GM12878 (cell line): ENCODE results near the gene ZNF200. TPM values are rescaled to one million over a fixed set of nuclear protein-coding genes. Genes with fewer than 3 reads are reported as not detected.

Experiments
- ATAC-seq: fragments of 200-7000 bp; cut with Tn5 transposase; 3 replicates; pipeline ENCODE4 v1.9.1; 2020; ENCODE audit warnings: mild to moderate bottlenecking, moderate library complexity
- BruUV-seq: library from RNA; stranded (reverse); fragments of 400-500 nt; replicated peaks from 2 replicates; lab custom pipeline; 2021; lab: Mats Ljungman, UMichigan
- CTCF ChIA-PET: fragments of 300-600 bp; sonication (Branson Sonifier 250); formaldehyde crosslinking; extraction: SDS; loops from one replicate; lab custom pipeline; 2021; ENCODE audit warnings: inconsistent platforms; lab: Yijun Ruan, JAX
- POLR2A ChIA-PET: fragments of 350-600 bp; formaldehyde crosslinking; extraction: SDS; loops from one replicate; lab custom pipeline; 2021; ENCODE audit warnings: inconsistent platforms; lab: Charles Lee
- RAD21 ChIA-PET: fragments of 300-600 bp; sonication (Branson Sonifier 250); formaldehyde crosslinking; loops from one replicate; lab custom pipeline; 2023; ENCODE audit warnings: antibody characterized with exemption; ENCODE audit not compliant: unreplicated experiment; lab: Charles Lee
- SMC1A ChIA-PET: fragments of 300-600 bp; sonication (Branson Sonifier 250); formaldehyde crosslinking; loops from one replicate; lab custom pipeline; 2023; ENCODE audit not compliant: unreplicated experiment, uncharacterized antibody; lab: Charles Lee
- DNase-seq: peaks from one replicate; pipeline ENCODE4 v3.0.0-alpha.2; 2011; ENCODE audit warnings: low read depth, low spot score
- FAIRE-seq: peaks from 3 replicates; lab custom pipeline; 2011; peaks lifted over from hg19 to GRCh38; lab: Jason Lieb, UNC
- H2AFZ ChIP-seq: 2 replicates; pipeline ENCODE4 v1.6.0; 2011; ENCODE audit warnings: low read depth, low read length, control low read depth; ENCODE audit not compliant: control insufficient read depth
- H3K27ac ChIP-seq: 2 replicates; pipeline ENCODE4 v1.5.1; 2011; ENCODE audit warnings: control low read depth; ENCODE audit not compliant: control insufficient read depth, insufficient read depth
- H3K27me3 ChIP-seq, 2 experiments: replicated peaks in 1 of 2; 2 replicates each; pipeline versions ENCODE4 v1.6.0 to v1.6.1; 2011; ENCODE audit warnings: low read length in 1 of 2; ENCODE audit not compliant: control insufficient read depth in 2 of 2, insufficient read depth in 2 of 2
- H3K36me3 ChIP-seq, 2 experiments: 2 replicates each; pipeline ENCODE4 v1.5.1; 2011; ENCODE audit warnings: low read length in 1 of 2; ENCODE audit not compliant: control insufficient read depth in 2 of 2, insufficient read depth in 2 of 2
- H3K4me1 ChIP-seq: 2 replicates; pipeline ENCODE4 v1.6.1; 2011; ENCODE audit warnings: mild to moderate bottlenecking, low read length, moderate library complexity, mixed read lengths; ENCODE audit not compliant: control insufficient read depth, insufficient read depth
- H3K4me2 ChIP-seq: 2 replicates; pipeline ENCODE4 v1.6.0; 2011; ENCODE audit warnings: control low read depth; ENCODE audit not compliant: control insufficient read depth, insufficient read depth
- H3K4me3 ChIP-seq: fragments of 200-600 bp; sonication (generic); 2 replicates; pipeline ENCODE4 v1.5.1; 2016
- H3K79me2 ChIP-seq: 2 replicates; pipeline ENCODE4 v1.6.0; 2011; ENCODE audit warnings: low read length; ENCODE audit not compliant: control insufficient read depth, insufficient read depth
- H3K9ac ChIP-seq: 2 replicates; pipeline ENCODE4 v1.8.0; 2011; ENCODE audit warnings: low read length, control low read depth, mixed read lengths; ENCODE audit not compliant: control insufficient read depth, insufficient read depth
- H3K9me3 ChIP-seq: replicated peaks from 3 replicates; pipeline ENCODE4 v1.5.1; 2011; ENCODE audit warnings: mild to moderate bottlenecking, low read length; ENCODE audit not compliant: control insufficient read depth, insufficient read depth
- H4K20me1 ChIP-seq: 2 replicates; pipeline ENCODE4 v1.6.0; 2011; ENCODE audit not compliant: control insufficient read depth, insufficient read depth
- BHLHE40 ChIP-seq, 2 experiments: fragments of 450-650 bp in 1 of 2; IDR thresholded peaks; 2 replicates each; pipeline ENCODE4 v1.6.1; 2011 to 2017; ENCODE audit warnings: low read depth in 2 of 2, borderline replicate concordance in 1 of 2, improper control_type of control experiment in 1 of 2, low read length in 1 of 2, mild to moderate bottlenecking in 1 of 2
- ESRRA ChIP-seq: IDR thresholded peaks from 2 replicates; pipeline ENCODE4 v1.6.1; 2012; ENCODE audit warnings: mild to moderate bottlenecking, low read length, improper control_type of control experiment
- EZH2 ChIP-seq: IDR thresholded peaks from 2 replicates; pipeline ENCODE4 v1.6.1; 2012; ENCODE audit warnings: low read depth, mild to moderate bottlenecking, control low read depth, inconsistent platforms, low read length, borderline replicate concordance; ENCODE audit not compliant: control insufficient read depth
- FOXK2 ChIP-seq: fragments of 450-650 bp; IDR thresholded peaks from 2 replicates; pipeline ENCODE4 v1.6.1; 2017; ENCODE audit warnings: mild to moderate bottlenecking, moderate library complexity
- GABPA ChIP-seq: IDR thresholded peaks from 2 replicates; pipeline ENCODE4 v1.6.1; 2014; ENCODE audit warnings: antibody characterized with exemption, low read depth, mild to moderate bottlenecking, inconsistent platforms
- MEF2B ChIP-seq: fragments of 450-650 bp; IDR thresholded peaks from 2 replicates; pipeline ENCODE4 v1.6.1; 2018; ENCODE audit warnings: mild to moderate bottlenecking, moderate library complexity; ENCODE audit not compliant: partially characterized antibody, poor library complexity, severe bottlenecking
- MXI1 ChIP-seq: fragments of 150-350 bp; IDR thresholded peaks from 2 replicates; pipeline ENCODE4 v1.6.1; 2011; ENCODE audit warnings: low read depth, mild to moderate bottlenecking, inconsistent platforms, low read length, improper control_type of control experiment
- NFYB ChIP-seq: IDR thresholded peaks from 2 replicates; pipeline ENCODE4 v1.6.1; 2011; ENCODE audit warnings: low read depth, mild to moderate bottlenecking, low read length, improper control_type of control experiment, moderate library complexity; ENCODE audit not compliant: insufficient read depth
- NR2C1 ChIP-seq: fragments of 450-650 bp; IDR thresholded peaks from 2 replicates; pipeline ENCODE4 v1.6.1; 2017; ENCODE audit warnings: antibody characterized with exemption, mild to moderate bottlenecking, moderate library complexity
- NR2F1 ChIP-seq: fragments of 450-650 bp; conservative IDR thresholded peaks from 2 replicates; pipeline ENCODE4 v1.6.1; 2017; ENCODE audit warnings: mild to moderate bottlenecking
- PAX8 ChIP-seq: fragments of 450-650 bp; IDR thresholded peaks from 2 replicates; pipeline ENCODE4 v1.6.1; 2017; ENCODE audit warnings: mild to moderate bottlenecking, moderate library complexity
- POLR2AphosphoS5 ChIP-seq: IDR thresholded peaks from 2 replicates; pipeline ENCODE4 v1.6.1; 2011; ENCODE audit warnings: mild to moderate bottlenecking, low read length, inconsistent platforms
- SP1 ChIP-seq: IDR thresholded peaks from one replicate; pipeline ENCODE4 v1.6.1; 2011; ENCODE audit warnings: low read depth, low read length
- SREBF2 ChIP-seq: IDR thresholded peaks from 2 replicates; pipeline ENCODE4 v1.6.1; 2012; ENCODE audit warnings: mild to moderate bottlenecking, low read length
- TARDBP ChIP-seq: IDR thresholded peaks from 2 replicates; pipeline ENCODE4 v1.6.1; 2016; ENCODE audit warnings: borderline replicate concordance
- ZNF622 ChIP-seq: fragments of 450-650 bp; IDR thresholded peaks from 2 replicates; pipeline ENCODE4 v1.6.1; 2017; ENCODE audit warnings: mild to moderate bottlenecking, inconsistent platforms
- ZNF687 ChIP-seq: fragments of 450-650 bp; IDR thresholded peaks from 2 replicates; pipeline ENCODE4 v1.6.1; 2017; ENCODE audit warnings: mild to moderate bottlenecking, moderate library complexity
- WGBS: methylation state at CpG from one replicate; pipeline ENCODE4 v1.1.6; 2016; ENCODE audit warnings: low lambda C conversion rate; ENCODE audit not compliant: insufficient replicate concordance, insufficient coverage; ENCODE audit errors: missing lambda C conversion rate; 5-methylcytosine and 5-hydroxymethylcytosine counted together
- in situ Hi-C: fragments of 300-500 bp; cut with MboI; formaldehyde crosslinking; loops from 9 replicates; pipeline ENCODE4 v1.14.3; 2018; ENCODE audit warnings: mixed read lengths
- intact Hi-C: fragments of 100-400 bp; cut with micrococcal nuclease; formaldehyde crosslinking; loops from one replicate; pipeline ENCODE4 v1.14.2; 2022; ENCODE audit not compliant: unreplicated experiment
- polyA plus RNA-seq, 11 experiments: library from polyadenylated mRNA; depleted of rRNA in 4 of 11; unstranded in 6 of 11; stranded (reverse) in 5 of 11; fragments of >200 nt; fragmentation: Nextera tagmentation in 4 of 11; fragmentation: Illumina TruSeq in 1 of 11; extraction: Ambion mirVana in 4 of 11; extraction: Trizol in 1 of 11; gene quantifications; 1 replicate in 1 of 11; 2 replicates in 10 of 11; pipeline versions ENCODE4 v1.2.1 to v1.2.3, GENCODE V29; 2011 to 2016; ENCODE audit warnings: inconsistent platforms in 2 of 11, missing spikeins in 2 of 11, low read depth in 1 of 11
- total RNA-seq, 4 experiments: library from RNA; depleted of rRNA in 3 of 4; stranded (reverse); fragments of >200 nt in 3 of 4; fragmentation: Illumina TruSeq in 1 of 4; extraction: Trizol in 1 of 4; gene quantifications; 2 replicates each; pipeline versions ENCODE4 v1.2.1 to v1.2.3, GENCODE V29; 2013 to 2021

ZNF200 gene
- total and polyA plus RNA-seq, 10 of the 15 experiments (the other 5 are each of a cell fraction or from before 2014, with no cell fraction given): 4.0 to 13.9 (median 9.6) TPM

GRCh38 chr16:3175157-3176093 lies 59.5 kb downstream of the ZNF200 start (continued):
- no peak for TF ChIP-seq NR2C1
- no peak for TF ChIP-seq SP1
- TF ChIP-seq POLR2AphosphoS5: no peak
- no peak for TF ChIP-seq EZH2
- 0 out of 2 replicates have a peak, but pooled peaks have one; percentile 71 for TF ChIP-seq TARDBP
- TF ChIP-seq SREBF2: peak; percentile 72
- no peak for TF ChIP-seq ESRRA
- no peak for TF ChIP-seq GABPA
- TF ChIP-seq MEF2B: no peak
- TF ChIP-seq BHLHE40 (IDR thresholded peaks at IDR 0.05; ENCODE audit: borderline replicate concordance in 1 of 2, low read depth in 2 of 2, low read length in 1 of 2): no peak

- Histone ChIP-seq H3K27me3 (no peaks in the 10 kb centered on the region; a peak in 1 of 4 replicates), H3K9ac (no peak overlapping the region; the same call in 1 of the 2 replicates), H4K20me1 (no peaks in the 10 kb centered on the region), H3K4me2 (peak overlapping the region; percentile 92), H2AFZ (peak overlapping the region; percentile 81; the same call in 1 of the 2 replicates), H3K9me3 (no peaks in the 10 kb centered on the region), H3K4me3 (peak overlapping the region; percentile 22; the same call in 1 of the 2 replicates), H3K36me3 (no peaks in the 10 kb centered on the region), H3K79me2 (no peaks in the 10 kb centered on the region), H3K4me1 (peaks cover 35% of the 10 kb centered on the region), H3K27ac (no peak overlapping the region)
- no peak for DNase-seq
- WGBS: 51% methylated on average over 24 of the region's 28 CpGs
- SMC1A ChIA-PET: interaction anchor here (0.9 kb wide), 1 partner anchor 15 kb away, joined by 3 read pairs; no protein-coding TSS in a partner anchor
- CTCF ChIA-PET: interaction anchor here (0.9 to 1.7 kb wide), 8 partner anchors 9 to 326 kb away, joined by 3 to 15 read pairs (median 4); partner anchors contain the start of gene NAA60
- POLR2A ChIA-PET: interaction anchor here (0.7 to 1.6 kb wide), 2 partner anchors 40 to 54 kb away, joined by 3 read pairs; partner anchors contain the start of gene ZNF213
- FAIRE-seq: no peak
- no peak for ATAC-seq
- no TSS peak for BruUV-seq
- RAD21 ChIA-PET: no interaction called here
- in situ Hi-C loops (no loop called here), intact Hi-C loops (no loop called here)
- TF ChIP-seq NR2F1 (no peak), ZNF622 (no peak), NFYB (no peak), FOXK2 (no peak), MEF2B (no peak), PAX8 (no peak), MXI1 (no peak), ZNF687 (no peak)
These were observed 60.3 kb downstream of the ZNF200 start for GRCh38 chr16:3174618-3175148.
